ENCODE measurements around the gene RASSF4.

- no peak for TF ChIP-seq CTCF (IDR thresholded peaks at IDR 0.05)
- TF ChIP-seq POLR2A (IDR thresholded peaks at IDR 0.05): no peak
These were observed 81.4 kb downstream of the RASSF4 start for GRCh38 chr10:45040921-45041542.

Data from esophagus squamous epithelium (tissue), 4 donors.